ENCODE data around the gene OR1G1. TPM values are rescaled to one million over a fixed set of nuclear protein-coding genes. Genes with fewer than 3 reads are reported as not detected.
"Not testable (repeated sequence)": the region's sequence is repeated elsewhere in the genome, so short reads cannot be mapped to it uniquely, and the experiment has no call there.

The OR1G1 gene
- total RNA-seq (ENCODE audit: unreplicated experiment), result not detected
- long read RNA-seq, result 0 reads

GRCh38 chr17:3127451-3127850 lies at the start of gene OR1G1:
Gene OR1G1 (minus strand): TSS chr17:3127551. CDS start chr17:3127551, 0 bp downstream.
- H3K9me3 Mint-ChIP-seq (ENCODE audit: unreplicated experiment), result no peaks in the 10 kb centered on the region
- no peak for DNase-seq (ENCODE audit: low spot score)
- no peak within 1 kb of the TSS for H3K4me3 Mint-ChIP-seq (ENCODE audit: unreplicated experiment)
- H3K27ac Mint-ChIP-seq (ENCODE audit: unreplicated experiment), result no peak within 1 kb of the TSS
- H3K36me3 Mint-ChIP-seq (ENCODE audit: low read depth, unreplicated experiment), result no peaks in the 10 kb centered on the region
- no peaks in the 10 kb centered on the region for H3K4me1 Mint-ChIP-seq (ENCODE audit: unreplicated experiment)
- no peaks in the 10 kb centered on the region for H3K27me3 Mint-ChIP-seq (ENCODE audit: unreplicated experiment)
- TF ChIP-seq, protein P1, sequence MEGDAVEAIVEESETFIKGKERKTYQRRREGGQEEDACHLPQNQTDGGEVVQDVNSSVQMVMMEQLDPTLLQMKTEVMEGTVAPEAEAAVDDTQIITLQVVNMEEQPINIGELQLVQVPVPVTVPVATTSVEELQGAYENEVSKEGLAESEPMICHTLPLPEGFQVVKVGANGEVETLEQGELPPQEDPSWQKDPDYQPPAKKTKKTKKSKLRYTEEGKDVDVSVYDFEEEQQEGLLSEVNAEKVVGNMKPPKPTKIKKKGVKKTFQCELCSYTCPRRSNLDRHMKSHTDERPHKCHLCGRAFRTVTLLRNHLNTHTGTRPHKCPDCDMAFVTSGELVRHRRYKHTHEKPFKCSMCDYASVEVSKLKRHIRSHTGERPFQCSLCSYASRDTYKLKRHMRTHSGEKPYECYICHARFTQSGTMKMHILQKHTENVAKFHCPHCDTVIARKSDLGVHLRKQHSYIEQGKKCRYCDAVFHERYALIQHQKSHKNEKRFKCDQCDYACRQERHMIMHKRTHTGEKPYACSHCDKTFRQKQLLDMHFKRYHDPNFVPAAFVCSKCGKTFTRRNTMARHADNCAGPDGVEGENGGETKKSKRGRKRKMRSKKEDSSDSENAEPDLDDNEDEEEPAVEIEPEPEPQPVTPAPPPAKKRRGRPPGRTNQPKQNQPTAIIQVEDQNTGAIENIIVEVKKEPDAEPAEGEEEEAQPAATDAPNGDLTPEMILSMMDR (IDR thresholded peaks at IDR 0.05; ENCODE audit: unreplicated experiment), result no peak

DNA sequence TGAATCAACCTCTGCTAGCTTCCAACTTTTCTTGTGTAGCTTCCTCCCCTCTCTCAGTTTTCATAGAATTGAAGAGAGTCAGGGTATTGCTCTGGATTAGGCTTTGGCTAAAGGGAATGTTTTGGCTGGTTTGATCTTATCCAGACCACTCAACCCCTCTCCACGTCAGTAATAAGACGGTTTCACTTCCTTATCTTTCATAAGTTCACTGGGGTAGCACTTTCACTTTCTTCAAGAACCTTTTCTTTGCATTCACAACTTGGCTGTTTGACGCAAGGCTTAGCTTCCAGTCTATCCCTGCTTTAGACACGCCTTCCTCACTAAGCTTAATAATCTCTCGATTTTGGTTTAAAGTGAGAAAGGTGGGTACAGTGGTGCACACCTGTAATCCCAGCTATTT lies 40.2 kb upstream of the OR1G1 start:
- H3K27me3 Mint-ChIP-seq (ENCODE audit: unreplicated experiment), result no peaks in the 10 kb centered on the region
- no peak overlapping the region for H3K4me3 Mint-ChIP-seq (ENCODE audit: unreplicated experiment)
- H3K4me1 Mint-ChIP-seq (ENCODE audit: unreplicated experiment), result no peaks in the 10 kb centered on the region
- TF ChIP-seq, protein P1 (IDR thresholded peaks at IDR 0.05; ENCODE audit: unreplicated experiment), result no peak
- no peaks in the 10 kb centered on the region for H3K9me3 Mint-ChIP-seq (ENCODE audit: unreplicated experiment)
- DNase-seq (ENCODE audit: low spot score), result no peak
- H3K27ac Mint-ChIP-seq (ENCODE audit: unreplicated experiment), result no peak overlapping the region
- H3K36me3 Mint-ChIP-seq (ENCODE audit: low read depth, unreplicated experiment), result peaks cover 4% of the 10 kb centered on the region

- Mint-ChIP-seq H3K4me1 (ENCODE audit: unreplicated experiment) (no peaks in the 10 kb centered on the region), H3K4me3 (ENCODE audit: unreplicated experiment) (no peak overlapping the region), H3K36me3 (ENCODE audit: low read depth, unreplicated experiment) (no peaks in the 10 kb centered on the region), H3K27me3 (ENCODE audit: unreplicated experiment) (peaks cover 1% of the 10 kb centered on the region), H3K27ac (ENCODE audit: unreplicated experiment) (no peak overlapping the region), H3K9me3 (ENCODE audit: unreplicated experiment) (no peaks in the 10 kb centered on the region)
- DNase-seq (ENCODE audit: low spot score), result no peak
- TF ChIP-seq, protein P1 (IDR thresholded peaks at IDR 0.05; ENCODE audit: unreplicated experiment), result no peak
Measured at GRCh38 chr17:3157218-3157617, 29.9 kb upstream of the OR1G1 start.

GRCh38 chr17:3137494-3137893 lies 10.1 kb upstream of the OR1G1 start:
- not testable (repeated sequence) for H3K4me3 Mint-ChIP-seq (ENCODE audit: unreplicated experiment); H3K27me3 Mint-ChIP-seq (ENCODE audit: unreplicated experiment)

DNA sequence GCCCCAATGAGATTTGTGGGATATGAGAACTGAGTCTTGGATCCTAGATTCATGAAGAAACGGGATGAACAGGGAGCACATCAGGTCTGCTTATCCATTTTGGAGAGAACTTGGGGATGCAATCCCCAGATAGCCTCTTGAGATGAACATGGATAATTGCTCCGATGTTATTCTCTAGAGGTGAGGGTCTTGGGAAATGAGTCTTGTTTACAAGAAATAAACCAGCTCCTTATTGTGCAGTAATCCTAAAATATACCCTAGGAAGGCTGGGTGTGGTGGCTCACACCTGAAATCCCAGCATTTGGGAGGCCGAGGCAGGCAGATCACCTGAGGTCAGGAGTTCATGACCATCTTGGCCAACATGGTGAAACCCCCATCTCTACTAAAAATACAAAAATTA lies 23.0 kb downstream of the OR1G1 start, which contains the start of gene OR1D2:
OR1D2 (minus strand) TSS at position 101 of the 400 bp plus-strand sequence. CDS start 11,426 bp downstream, outside the sequence.
- H3K9me3 Mint-ChIP-seq (ENCODE audit: unreplicated experiment), result no peaks in the 10 kb centered on the region
- H3K27me3 Mint-ChIP-seq (ENCODE audit: unreplicated experiment), result peaks cover 1% of the 10 kb centered on the region

More at GRCh38 chr17:3137494-3137893, 10.1 kb upstream of the OR1G1 start:
- H3K4me1 Mint-ChIP-seq (ENCODE audit: unreplicated experiment); H3K9me3 Mint-ChIP-seq (ENCODE audit: unreplicated experiment); H3K27ac Mint-ChIP-seq (ENCODE audit: unreplicated experiment); H3K36me3 Mint-ChIP-seq (ENCODE audit: low read depth, unreplicated experiment); DNase-seq (ENCODE audit: low spot score): not testable (repeated sequence)

More for the DNA sequence above, 23.0 kb downstream of the OR1G1 start, which contains the start of gene OR1D2:
- Mint-ChIP-seq H3K4me1 (ENCODE audit: unreplicated experiment) (no peaks in the 10 kb centered on the region), H3K36me3 (ENCODE audit: low read depth, unreplicated experiment) (no peaks in the 10 kb centered on the region), H3K27ac (ENCODE audit: unreplicated experiment) (no peak within 1 kb of the TSS), H3K4me3 (ENCODE audit: unreplicated experiment) (no peak within 1 kb of the TSS)
- no peak for DNase-seq (ENCODE audit: low spot score)
- TF ChIP-seq, protein P1 (IDR thresholded peaks at IDR 0.05; ENCODE audit: unreplicated experiment), result no peak

Other genes with a start within 250 kb of the OR1G1 start
- gene OR1D5, start 63.9 kb downstream of the OR1G1 start, total RNA-seq (ENCODE audit: unreplicated experiment), result not detected
- gene OR1D2, start 23.1 kb downstream of the OR1G1 start, total RNA-seq (ENCODE audit: unreplicated experiment), result not detected
- not detected for gene OR1A2, start 70.0 kb upstream of the OR1G1 start, total RNA-seq (ENCODE audit: unreplicated experiment)
- not detected for gene OR1A1, start 80.1 kb upstream of the OR1G1 start, total RNA-seq (ENCODE audit: unreplicated experiment)
- not detected for gene OR3A1, start 170.8 kb upstream of the OR1G1 start, total RNA-seq (ENCODE audit: unreplicated experiment)

Data from endothelial cell (in vitro differentiated cells).